ENCODE data around the gene NUDT14.

The NUDT14 gene

DNA sequence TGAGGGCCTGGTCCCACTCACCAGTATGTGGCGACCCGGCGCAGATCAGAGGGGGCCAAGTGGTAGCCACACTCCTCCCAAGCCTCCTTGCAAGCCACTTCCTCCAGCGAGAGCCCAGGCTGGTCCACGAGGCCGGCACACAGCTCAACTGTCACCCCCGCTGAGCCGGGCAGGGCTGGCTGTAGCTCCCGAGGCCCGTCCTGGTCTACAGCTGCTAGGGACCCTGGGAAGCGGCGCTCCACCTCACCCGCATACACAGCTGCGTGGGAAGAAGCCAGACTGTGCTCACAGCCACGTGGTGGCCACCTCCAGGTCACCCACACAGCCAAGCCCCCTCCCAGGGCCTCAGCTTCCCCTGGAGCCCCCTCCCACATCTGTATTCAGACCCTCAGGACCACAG is 4.6 kb downstream of the NUDT14 start:
- no peak for DNase-seq
- no peak for ATAC-seq

DNA sequence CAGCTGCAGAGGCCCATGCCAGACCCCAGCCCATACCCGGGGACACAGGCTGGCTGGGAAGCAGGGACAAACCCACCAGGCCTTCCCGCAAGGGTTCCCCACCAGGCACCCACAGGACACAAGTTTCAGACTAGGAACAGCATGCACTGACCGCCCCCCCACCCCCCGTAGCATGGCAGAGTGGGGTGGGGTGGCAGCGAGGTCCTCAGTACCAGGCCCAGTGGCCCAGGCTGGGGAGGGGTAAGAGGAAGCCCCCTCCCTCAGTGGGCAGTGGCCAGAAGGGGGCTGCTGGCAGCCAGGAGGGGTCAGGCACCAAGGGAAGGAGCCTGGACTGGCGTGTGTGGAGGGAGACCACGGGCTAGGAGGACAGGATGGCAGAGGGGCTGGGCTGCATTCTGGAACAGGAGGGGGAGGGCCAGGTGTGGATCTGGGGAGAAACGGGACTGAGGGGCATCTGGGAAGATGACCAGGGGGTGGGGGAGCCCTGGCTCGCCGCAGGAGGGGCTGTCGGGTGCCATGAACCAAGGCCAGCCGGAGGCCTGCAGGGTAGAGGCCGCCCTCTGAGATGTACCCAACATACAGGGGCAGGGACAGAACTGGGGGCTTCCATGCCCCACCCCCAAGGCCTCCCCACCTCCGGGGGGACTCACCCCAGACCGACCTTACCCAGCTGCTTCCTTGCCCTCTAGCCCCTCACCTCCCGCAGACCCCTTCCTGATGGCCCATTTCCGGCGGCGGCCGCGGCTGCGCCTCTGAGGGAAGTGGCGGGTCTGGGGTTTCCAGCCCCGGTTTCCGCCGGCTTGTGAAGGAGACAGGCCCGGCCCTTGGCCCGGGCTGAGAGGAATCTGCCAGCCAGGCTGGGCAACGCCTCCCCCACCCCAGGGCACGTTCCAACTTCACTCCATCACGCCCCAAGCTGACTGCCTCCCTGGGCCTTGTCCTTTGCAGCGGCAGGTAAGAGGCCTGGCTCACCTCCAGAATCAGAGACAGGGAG is 6.9 kb downstream of the NUDT14 start:
- peak; percentile 52 for DNase-seq

DNA sequence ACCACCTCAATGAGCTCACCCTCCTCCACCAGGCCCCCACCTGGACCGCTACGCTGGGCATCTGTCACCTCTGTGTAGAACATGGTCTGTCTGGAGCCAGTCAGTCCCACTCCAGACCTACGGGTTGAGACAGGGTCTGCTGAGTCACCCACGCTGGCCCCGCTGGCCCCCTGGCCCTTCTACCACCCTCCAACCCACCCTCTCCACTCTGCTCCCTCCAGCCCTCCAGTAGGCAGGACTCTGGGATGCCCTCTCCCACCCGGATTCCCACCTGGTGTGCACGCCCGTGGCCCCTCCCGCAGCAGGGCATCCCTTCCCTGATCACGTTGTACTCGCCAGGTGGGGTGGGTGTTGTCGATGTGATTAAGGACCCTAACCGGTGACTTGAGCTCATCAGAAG is 8.0 kb downstream of the NUDT14 start:
- ATAC-seq, result no peak
- no peak for DNase-seq

More for the DNA sequence above, 6.9 kb downstream of the NUDT14 start:
- ATAC-seq, result peak; percentile 20

DNA sequence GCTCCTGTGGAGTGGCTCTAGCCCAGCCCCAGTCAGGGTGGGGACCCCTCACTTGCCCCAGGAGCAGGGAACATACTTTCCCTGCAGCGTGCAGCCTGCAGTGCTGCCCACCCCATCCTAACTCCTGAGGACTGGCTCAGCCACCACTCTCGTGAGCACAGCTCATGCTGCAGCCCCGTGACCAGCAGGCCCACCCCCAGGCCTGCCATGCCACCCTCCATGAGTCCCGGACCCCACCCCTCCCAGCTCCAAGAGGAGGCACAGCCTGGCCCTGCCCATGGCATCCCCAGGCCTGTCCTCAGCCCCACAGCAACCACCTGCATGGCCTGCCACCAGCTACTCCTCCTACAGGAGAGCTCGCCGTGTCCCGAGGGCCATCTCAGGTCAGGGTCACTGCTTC is 8.6 kb downstream of the NUDT14 start:
- DNase-seq (no peak), ATAC-seq (no peak)

DNA sequence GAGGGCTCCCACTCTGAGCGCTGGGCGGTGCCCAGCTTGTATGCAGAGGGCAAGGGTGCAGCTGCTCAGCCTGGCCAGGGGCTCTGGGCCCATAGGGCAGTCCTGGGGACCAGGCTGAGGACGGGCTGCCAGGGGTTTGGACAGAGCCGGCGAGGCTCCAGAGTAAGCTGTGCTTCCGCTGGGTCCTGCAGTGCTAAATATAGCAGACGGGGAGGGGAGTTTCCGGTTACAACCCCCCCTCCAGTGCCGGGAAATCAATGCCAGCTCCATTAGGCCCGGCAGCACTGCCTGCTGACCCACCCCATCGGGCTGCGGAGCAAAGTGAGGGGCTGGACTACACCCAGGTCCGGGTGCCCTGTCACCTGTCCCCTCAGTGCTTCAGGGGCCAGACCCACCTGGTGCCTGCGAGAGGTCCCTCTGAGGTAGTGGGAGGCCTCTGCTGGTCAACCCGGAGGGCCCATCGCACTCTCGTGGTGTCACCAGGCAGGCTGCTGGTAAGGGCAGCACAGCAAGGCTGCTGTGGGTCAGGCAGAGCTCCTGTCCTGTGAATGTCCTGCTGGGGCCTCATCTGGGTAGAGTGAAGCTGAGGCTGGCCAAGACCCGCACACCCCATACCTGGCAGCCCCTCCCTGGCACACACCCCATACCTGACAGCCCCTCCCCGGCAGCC is 10.0 kb downstream of the NUDT14 start:
- ATAC-seq, result no peak

DNA sequence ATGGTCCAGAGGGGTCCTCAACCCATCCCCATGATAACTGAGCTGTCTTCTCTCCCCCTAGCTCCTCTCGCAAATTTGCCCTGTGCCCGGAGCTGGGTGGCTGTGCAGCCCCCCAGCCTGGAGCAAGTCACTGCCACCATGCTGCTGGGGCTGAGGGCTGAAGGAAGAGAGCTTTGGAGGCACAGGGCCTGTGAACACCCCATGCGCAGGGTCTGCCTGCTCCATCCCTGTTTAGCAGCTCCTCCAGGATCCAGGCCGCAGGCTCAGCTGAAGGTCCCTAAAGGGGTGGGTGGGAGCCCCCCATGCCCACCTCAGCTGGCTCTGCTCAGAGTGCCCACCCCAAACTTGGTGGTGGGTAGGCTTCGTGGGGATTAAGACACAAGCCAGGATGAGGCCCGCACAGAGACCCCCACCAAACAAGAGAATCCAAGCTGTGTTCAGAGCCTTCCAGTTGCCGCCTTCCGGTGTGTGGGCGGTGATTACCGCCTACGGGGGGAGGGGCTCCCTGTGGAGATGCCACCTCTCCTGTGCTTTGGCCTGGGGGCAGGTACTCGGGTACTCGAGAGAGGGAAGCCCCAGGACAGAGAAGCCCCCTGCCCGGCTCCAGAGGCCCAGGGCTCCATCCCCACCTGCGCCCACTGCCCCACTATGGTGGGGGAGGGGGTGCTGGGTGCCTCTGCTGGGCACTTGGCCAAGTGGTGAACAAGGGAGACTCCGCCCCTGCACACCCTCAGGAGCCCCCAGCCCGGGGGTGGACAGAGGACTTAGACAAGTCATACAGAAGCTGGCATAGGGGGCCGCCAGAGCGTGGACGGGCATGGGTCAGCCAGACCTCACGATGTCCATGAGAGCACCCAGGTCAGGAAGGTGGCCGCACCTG is 11.1 kb downstream of the NUDT14 start:
- ATAC-seq (no peak), DNase-seq (no peak)

More for the DNA sequence above, 10.0 kb downstream of the NUDT14 start:
- DNase-seq, result no peak

DNA sequence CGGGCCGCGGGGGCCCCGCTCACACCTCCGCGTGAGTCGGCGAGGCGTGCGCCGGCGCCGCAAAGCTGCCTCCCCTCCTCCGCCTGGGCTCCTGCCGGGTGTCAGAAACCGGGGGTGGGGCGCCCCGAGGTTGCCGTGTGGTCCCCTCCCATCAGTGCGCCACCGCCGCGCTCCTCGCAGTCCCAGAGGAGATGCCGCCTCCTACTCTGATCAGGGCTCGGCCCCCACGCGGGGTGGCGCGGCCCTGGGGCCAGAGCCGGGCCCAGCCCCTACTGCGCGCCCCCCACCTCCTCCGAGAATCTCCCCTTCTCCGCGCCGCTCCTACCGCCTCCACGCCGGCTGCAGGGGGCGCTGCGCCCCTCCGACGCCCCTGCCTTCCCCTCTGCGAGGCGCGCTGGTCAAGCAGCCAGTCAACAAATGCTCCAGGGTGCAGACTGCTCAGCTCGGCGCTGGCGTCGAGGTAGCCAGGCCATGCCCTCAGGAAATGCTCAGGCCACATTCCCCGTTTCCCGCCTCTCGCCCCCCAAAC is 12.1 kb downstream of the NUDT14 start:
- ATAC-seq, result peak; percentile 21

DNA sequence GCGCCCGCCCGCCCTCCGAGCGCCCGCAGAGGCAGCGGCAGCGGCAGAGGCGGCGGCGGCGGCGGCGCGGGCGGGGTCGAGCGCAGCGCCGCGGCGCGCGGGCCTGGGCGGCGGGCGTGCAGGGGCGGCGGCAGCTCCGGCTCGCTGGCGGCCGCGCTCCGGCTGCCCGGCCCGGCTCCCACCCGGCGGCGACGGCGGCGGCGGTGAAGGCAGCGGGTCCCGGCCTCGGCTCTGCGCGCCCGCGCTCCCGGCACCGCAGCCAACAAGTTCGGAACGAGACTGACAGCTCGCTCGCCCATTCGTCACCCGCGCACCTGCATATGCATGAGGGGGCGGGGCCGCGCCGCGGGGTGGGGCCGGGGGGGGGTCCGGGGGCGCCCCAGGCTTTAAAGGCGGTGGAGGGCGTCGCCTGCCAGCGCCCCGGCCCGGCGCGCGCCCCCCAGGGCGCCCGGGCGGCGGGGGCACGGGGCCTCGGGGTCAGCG is 12.6 kb downstream of the NUDT14 start, which contains the start of gene JAG2:
JAG2 (minus strand) TSS at position 281 of the 483 bp plus-strand sequence. CDS start 356 bp downstream, outside the sequence.
- peak; percentile 55 for DNase-seq

More for the DNA sequence above, 12.1 kb downstream of the NUDT14 start:
- DNase-seq, result peak; percentile 59

DNA sequence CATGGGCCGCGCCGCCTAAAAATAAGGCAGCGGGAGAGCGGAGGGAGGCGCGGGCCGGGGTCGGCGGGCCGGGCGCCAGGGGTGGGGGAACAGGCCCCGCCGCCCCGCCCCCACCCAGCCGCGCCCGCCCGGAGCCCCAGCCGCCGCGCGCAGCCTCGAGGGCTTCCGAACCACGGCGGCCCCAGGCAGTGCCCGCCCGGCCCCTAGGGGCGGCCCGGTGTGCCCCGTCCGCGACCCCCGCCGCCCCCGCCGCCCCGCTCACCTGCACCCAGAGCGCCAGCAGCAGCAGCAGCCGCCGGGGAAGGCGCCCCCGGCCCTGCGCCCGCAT is 13.1 kb downstream of the NUDT14 start:
- no peak for DNase-seq
- ATAC-seq, result no peak

More for the DNA sequence above, 12.6 kb downstream of the NUDT14 start, which contains the start of gene JAG2:
- ATAC-seq, result peak; percentile 21

DNA sequence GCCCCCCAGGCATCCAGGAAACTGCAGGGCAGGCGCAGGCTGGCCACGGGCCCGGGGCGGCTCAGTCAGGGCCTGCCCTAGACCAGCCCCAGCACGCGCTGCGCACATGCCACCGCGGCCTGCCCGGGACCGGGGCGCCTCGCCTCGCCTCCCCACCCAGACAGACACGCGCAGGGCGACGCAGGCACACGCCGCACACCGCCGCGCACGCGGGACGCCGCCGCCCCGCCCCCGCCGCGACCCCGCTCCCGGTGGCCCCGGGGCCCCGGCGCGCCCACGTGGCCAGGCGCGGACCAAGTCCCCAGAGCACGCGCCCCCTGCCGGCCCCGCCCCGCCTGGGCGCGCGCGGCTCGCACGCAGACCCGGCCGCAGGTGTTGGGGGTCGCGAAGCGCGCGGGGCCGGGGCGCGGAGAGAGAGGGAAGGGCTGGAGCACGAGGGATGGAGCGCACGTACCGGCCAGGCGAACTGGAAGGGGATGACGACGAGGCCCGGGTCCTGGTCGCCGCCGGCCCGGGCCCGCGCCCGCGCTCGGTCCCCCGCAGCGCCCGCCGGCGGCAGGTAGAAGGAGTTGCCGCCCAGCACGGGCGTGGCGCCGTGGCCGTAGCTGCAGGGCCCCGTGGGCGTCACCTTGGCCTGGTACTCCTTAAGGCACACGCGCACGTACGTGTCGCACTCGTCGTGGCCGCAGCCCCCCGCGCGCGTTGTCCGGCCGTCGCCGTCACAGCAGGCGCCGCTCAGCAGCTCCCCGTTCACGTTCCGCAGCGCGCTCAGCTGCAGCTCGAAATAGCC is 13.6 kb downstream of the NUDT14 start:
- DNase-seq (no peak), ATAC-seq (no peak)

DNA sequence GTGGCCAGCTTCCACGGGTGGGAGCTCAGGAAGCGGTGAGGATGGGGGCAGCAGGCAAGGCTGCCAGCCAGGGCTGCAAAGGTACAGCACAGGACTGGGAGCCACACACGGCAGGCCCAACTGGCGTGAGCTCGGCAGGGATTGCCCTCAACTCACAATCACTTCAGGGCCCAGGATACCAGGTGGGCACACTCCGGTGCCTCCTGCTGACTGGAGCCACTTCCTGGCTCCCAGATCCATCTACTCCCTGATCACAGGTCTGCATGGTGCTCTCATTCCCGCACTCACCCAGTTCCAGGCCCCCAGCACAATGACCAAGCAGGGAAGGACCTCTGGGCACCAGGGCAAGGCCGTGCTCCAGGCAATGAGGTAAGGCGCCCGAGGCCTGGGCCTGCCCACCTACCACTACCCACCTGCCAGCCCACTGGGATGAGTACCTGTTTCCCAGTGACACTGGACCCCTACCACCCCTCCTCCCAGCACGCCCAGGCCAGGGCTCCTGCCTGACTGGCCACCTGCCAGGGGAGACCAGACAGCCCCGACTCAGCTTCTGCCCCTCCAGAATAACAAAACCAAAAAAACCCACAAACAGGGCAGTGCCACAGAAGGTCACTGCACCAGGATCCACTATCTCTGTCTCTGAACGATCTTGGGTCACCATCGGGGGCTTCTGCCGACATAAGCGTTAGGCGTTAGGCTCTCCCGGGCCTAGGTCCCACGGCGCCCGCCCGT is 14.4 kb downstream of the NUDT14 start:
- no peak for DNase-seq
- ATAC-seq, result no peak

DNA sequence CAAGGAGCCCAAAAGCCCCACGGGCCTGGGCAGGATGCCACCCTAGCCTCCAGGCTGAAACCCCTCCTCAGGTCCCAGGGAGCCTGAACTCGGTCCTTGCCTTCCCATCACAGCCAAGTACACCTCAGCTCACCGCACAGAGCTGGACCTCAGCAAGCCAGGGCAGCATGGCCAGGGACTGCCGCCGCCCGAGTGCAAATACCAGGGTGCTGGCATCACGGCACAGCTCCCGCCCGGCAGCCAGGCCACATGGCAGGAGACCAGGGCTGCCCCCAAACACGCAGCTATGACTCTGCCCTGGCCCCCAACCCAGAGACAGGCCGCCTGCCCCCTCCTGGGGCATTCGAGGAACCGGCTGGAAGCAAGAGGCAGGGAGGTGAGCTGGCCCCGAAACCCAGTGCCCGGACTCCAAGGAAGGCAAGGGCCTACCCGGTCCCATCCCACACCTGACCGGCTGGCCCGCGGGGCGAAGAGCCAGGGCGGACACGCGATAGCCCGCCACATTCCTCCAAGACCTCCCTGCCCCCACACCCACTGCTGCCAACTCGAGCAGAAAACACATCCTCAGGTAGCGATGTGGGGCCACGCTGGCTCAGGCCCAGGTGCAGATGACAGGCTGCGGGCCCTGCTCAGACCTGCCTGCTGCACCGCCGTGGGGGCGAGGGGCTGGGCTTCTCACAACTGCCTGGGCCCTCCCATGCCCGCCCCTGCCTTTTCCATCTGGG is 15.2 kb downstream of the NUDT14 start:
- ATAC-seq (no peak), DNase-seq (no peak)

DNA sequence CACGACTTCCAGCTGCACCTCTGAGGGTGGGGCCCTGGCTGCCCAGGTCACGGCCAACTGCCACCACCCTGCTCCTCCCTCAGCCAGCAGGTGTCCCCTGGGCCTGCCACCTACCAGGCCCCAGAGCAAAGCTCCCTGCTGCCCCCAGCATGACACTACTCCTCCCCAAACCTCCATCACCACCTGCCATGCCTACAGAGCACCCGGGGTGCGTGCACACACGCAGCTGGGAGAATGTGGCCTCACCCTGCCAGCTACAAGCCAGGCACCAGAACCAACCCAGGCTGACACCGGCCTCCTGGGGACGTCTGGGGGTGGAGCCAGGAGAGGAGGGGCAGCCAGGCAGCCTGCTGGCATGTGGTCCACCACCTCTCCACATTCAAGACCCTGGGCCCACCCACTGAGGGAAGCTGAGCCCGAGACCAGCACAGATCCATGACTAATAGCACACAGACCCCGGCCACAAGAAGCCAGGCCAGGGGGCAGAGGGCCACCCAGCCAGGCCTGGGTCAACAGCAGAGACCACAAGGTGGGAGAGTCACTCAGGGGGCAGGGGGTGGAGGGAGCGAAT is 15.9 kb downstream of the NUDT14 start:
- ATAC-seq (no peak), DNase-seq (no peak)

DNA sequence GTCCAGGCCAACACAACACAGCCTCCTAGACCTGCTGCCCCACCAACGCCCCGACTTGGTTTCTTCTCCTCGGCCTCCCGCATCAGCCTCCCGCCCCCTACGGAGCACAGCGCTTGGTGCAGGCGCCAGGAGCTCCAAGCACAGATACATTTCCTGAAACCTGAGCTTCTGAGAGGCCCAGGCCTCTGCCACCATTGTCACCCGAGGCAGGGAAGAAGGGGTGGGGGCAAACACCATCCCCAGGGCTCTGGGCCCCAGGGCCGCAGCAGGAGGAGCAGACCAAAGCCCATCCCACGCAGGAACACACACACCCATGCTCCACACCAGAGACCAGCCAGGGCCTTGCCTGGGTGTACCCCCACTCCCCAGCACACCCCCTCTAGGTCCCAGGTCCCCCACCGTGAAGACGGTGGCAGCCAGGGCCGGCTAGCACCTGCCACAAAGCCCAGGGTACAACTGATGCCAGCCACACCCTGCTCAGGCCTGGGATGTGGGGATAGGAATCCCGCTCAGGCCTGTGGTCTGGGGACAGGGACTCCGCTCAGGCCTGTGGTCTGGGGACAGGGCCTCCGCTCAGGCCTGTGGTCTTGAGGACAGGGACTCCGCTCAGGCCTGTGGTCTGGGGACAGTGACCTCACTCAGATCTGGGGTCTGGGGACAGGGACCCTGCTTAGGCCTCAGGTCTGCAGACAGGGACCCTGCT is 17.9 kb downstream of the NUDT14 start:
- ATAC-seq (no peak), DNase-seq (no peak)

DNA sequence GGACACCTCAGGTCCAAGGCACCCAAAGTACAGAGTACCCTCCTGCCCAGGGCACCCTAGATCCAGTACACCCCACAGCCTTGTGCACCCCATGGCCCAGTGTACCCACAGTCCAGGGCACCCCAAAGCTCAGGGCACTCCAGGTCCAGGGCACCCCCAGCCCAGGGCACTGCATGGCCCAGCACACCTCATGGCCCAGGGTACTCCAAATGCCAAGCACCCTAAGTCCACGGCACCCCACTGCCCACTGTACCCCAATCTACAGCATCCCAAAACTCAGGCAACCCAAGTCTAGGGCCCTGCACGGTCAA is 18.5 kb downstream of the NUDT14 start:
- no peak for ATAC-seq
- no peak for DNase-seq

DNA sequence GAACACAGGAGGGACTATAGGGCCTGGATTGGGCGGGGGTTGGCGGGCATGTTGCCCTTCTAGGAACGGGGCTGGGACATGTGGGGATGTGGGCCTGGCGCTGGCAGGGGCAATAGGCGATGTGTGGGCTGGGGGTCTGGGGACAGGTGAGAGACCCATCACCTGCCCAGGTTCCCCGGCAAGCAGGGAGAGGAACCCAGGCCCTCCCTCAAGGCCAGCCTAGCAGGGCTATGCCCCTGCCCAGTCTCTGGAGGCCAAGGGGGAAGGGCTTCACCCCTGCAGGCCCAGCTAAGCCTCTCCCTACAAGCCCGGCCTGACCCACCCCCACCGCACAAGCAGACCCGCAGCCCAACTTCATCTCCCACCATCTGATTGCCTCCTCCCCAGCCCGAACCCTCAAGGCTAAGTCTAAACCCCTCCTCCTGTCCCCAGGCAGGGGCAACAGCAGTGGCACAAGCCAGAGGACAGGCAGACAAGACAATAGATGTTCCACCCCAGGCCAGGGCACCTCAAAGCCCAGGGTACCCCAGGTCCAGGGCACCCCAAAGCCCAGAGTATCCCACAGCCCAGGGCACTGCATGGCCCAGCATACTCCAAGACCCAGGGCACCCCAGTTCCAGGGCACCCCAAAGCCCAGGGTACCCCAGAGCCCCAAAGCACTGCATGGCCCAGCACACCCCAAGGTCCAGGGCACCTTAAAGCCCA is 19.0 kb downstream of the NUDT14 start:
- no peak for DNase-seq
- ATAC-seq, result peak; percentile 41

DNA sequence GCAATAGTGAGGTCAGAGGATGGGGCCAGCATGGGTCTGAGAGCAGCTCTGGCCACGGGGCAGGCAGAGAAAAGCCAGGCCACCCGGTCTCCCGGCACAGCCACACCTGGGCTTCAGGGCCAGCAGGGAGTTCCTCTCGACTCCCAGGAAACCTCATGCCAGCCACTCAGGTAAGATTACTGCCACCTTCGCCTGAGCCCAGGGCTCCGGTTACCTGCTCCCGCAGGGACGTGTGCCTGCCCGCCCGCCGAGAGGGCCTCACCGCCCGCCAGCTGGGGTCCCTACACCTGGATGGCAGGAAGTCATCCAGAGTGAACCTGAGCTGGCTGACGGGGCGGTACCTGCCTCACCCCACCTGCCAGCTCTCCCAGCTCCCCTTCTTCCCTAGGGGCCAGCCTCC is 19.8 kb downstream of the NUDT14 start:
- DNase-seq (no peak), ATAC-seq (no peak)

DNA sequence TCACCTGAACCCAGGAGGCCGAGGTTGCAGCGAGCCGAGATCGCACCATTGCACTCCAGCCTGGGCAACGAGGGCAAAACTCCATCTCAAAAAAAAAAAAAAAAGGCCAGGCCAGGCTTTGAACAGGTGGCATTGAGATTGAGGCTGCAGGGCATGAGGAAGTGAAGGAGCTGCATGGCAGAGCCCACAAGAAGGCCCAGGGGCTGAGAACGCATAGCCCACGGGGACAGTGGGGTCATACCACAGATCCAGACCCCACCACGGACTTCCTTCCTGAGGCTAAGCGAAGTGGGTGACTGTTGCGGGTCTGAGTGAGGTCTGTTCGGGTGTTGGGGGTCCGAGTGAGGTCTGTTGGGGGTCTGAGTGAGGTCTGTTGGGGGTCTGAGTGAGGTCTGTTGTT is 20.3 kb downstream of the NUDT14 start:
- ATAC-seq, result no peak
- DNase-seq, result no peak
